Measurements from ENCODE around the gene WBP2. TPM values are rescaled to one million over a fixed set of nuclear protein-coding genes. Genes with fewer than 3 reads are reported as not detected.
A peak's percentile ranks its signal among the peaks of the same experiment; 100 is the strongest.
"Not testable (repeated sequence)": the region's sequence is repeated elsewhere in the genome, so short reads cannot be mapped to it uniquely, and the experiment has no call there.

WBP2 gene
- total RNA-seq, 2 experiments from 2014 or later = 29.9 to 117 TPM

- Histone ChIP-seq H3K4me2 (ENCODE audit: low read length) (no peak overlapping the region), H3K9me3 (ENCODE audit: low read length) (no peaks in the 10 kb centered on the region), H3K79me2 (ENCODE audit: insufficient read depth, low read depth, low read length) (no peaks in the 10 kb centered on the region; the same call in 1 of the 2 replicates), H3K4me1 (ENCODE audit: insufficient read depth, low read length, poor library complexity, severe bottlenecking) (peaks cover 40% of the 10 kb centered on the region), H2AFZ (ENCODE audit: low read length) (no peak overlapping the region; the same call in 1 of the 2 replicates), H3K27ac (ENCODE audit: low read depth, low read length, poor library complexity, severe bottlenecking) (no peak overlapping the region), H4K20me1 (ENCODE audit: insufficient read depth, low read length) (no peaks in the 10 kb centered on the region), H3K4me3 (ENCODE audit: low read depth, low read length, poor library complexity, severe bottlenecking) (no peak overlapping the region), H3K9me2 (ENCODE audit: insufficient read depth, low read length) (no peaks in the 10 kb centered on the region), H3K36me3 (ENCODE audit: insufficient read depth, low read length) (no peaks in the 10 kb centered on the region)
- intact Hi-C loops (cut with micrococcal nuclease; ENCODE audit: unreplicated experiment) = no loop called here
- CTCF ChIA-PET (ENCODE audit: unreplicated experiment) = interaction anchor here (1.4 kb wide), 1 partner anchor 14 kb away, joined by 4 read pairs; no protein-coding TSS in a partner anchor
- DNase-seq (ENCODE audit: low spot score) = no peak
- no peak for TF ChIP-seq EZH2phosphoT487 (IDR thresholded peaks at IDR 0.05; ENCODE audit: borderline replicate concordance, low read depth, low read length)
- TF ChIP-seq, protein P1, sequence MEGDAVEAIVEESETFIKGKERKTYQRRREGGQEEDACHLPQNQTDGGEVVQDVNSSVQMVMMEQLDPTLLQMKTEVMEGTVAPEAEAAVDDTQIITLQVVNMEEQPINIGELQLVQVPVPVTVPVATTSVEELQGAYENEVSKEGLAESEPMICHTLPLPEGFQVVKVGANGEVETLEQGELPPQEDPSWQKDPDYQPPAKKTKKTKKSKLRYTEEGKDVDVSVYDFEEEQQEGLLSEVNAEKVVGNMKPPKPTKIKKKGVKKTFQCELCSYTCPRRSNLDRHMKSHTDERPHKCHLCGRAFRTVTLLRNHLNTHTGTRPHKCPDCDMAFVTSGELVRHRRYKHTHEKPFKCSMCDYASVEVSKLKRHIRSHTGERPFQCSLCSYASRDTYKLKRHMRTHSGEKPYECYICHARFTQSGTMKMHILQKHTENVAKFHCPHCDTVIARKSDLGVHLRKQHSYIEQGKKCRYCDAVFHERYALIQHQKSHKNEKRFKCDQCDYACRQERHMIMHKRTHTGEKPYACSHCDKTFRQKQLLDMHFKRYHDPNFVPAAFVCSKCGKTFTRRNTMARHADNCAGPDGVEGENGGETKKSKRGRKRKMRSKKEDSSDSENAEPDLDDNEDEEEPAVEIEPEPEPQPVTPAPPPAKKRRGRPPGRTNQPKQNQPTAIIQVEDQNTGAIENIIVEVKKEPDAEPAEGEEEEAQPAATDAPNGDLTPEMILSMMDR (conservative IDR thresholded peaks at IDR 0.05; ENCODE audit: low read length) = no peak
- no TSS peak for BruUV-seq (replicated peaks)
- POLR2A ChIA-PET = no interaction called here
Measured at GRCh38 chr17:75861927-75862317, 6.8 kb upstream of the WBP2 start.

- CTCF ChIA-PET (ENCODE audit: unreplicated experiment) = interaction anchor here (0.6 to 1.2 kb wide), 3 partner anchors 16 to 806 kb away, joined by 4 to 17 read pairs (median 4); no protein-coding TSS in a partner anchor
Measured at GRCh38 chr17:75859358-75859757, 4.2 kb upstream of the WBP2 start.

GRCh38 chr17:75856062-75856756 is 1.1 kb upstream of the WBP2 start:
- ChIA-PET CTCF (ENCODE audit: unreplicated experiment) (interaction anchor here (0.5 to 2.4 kb wide), 7 partner anchors 10 to 876 kb away, joined by 3 to 10 read pairs (median 4); partner anchors contain the start of gene TRIM65), POLR2A (interaction anchor here (0.6 to 2.6 kb wide), 10 partner anchors 8 to 103 kb away, joined by 3 to 28 read pairs (median 4); partner anchors contain the start of genes MRPL38 and UNK)
- Histone ChIP-seq H4K20me1 (ENCODE audit: insufficient read depth, low read length) (peaks cover 4% of the 10 kb centered on the region; the same call in 1 of the 2 replicates), H3K36me3 (ENCODE audit: insufficient read depth, low read length) (peaks cover 3% of the 10 kb centered on the region; the same call in 1 of the 2 replicates), H3K4me3 (ENCODE audit: low read depth, low read length, poor library complexity, severe bottlenecking) (peak overlapping the region; percentile 78), H2AFZ (ENCODE audit: low read length) (peak overlapping the region; percentile 53; the same call in 1 of the 2 replicates), H3K4me2 (ENCODE audit: low read length) (peak overlapping the region; percentile 82), H3K4me1 (ENCODE audit: insufficient read depth, low read length, poor library complexity, severe bottlenecking) (peaks cover 33% of the 10 kb centered on the region), H3K27ac (ENCODE audit: low read depth, low read length, poor library complexity, severe bottlenecking) (peak overlapping the region; percentile 78), H3K9me3 (ENCODE audit: low read length) (no peaks in the 10 kb centered on the region), H3K9me2 (ENCODE audit: insufficient read depth, low read length) (no peaks in the 10 kb centered on the region), H3K79me2 (ENCODE audit: insufficient read depth, low read depth, low read length) (peaks cover 17% of the 10 kb centered on the region; the same call in 1 of the 2 replicates)
- no peak for TF ChIP-seq EZH2phosphoT487 (IDR thresholded peaks at IDR 0.05; ENCODE audit: borderline replicate concordance, low read depth, low read length)
- TF ChIP-seq, protein P1 (conservative IDR thresholded peaks at IDR 0.05; ENCODE audit: low read length) = 0 out of 2 replicates have a peak, but pooled peaks have one; percentile 57
- peak; percentile 66 for DNase-seq (ENCODE audit: low spot score)
- intact Hi-C loops (cut with micrococcal nuclease; ENCODE audit: unreplicated experiment) = loop anchor here (5.0 kb wide), 3 partner anchors 151 to 216 kb away; partner anchors contain the start of genes GALR2, RECQL5, SAP30BP and SRP68
- TSS peak; percentile 92 for BruUV-seq (replicated peaks)

More at GRCh38 chr17:75859358-75859757, 4.2 kb upstream of the WBP2 start:
- H3K4me3 ChIP-seq (ENCODE audit: low read depth, low read length, poor library complexity, severe bottlenecking); BruUV-seq (replicated peaks); H3K9me3 ChIP-seq (ENCODE audit: low read length); H2AFZ ChIP-seq (ENCODE audit: low read length); H3K4me2 ChIP-seq (ENCODE audit: low read length); H4K20me1 ChIP-seq (ENCODE audit: insufficient read depth, low read length); DNase-seq (ENCODE audit: low spot score); H3K36me3 ChIP-seq (ENCODE audit: insufficient read depth, low read length); H3K9me2 ChIP-seq (ENCODE audit: insufficient read depth, low read length): not testable (repeated sequence)
- intact Hi-C loops (cut with micrococcal nuclease; ENCODE audit: unreplicated experiment) = loop anchor here (5.0 kb wide), 3 partner anchors 148 to 213 kb away; partner anchors contain the start of genes GALR2, RECQL5, SAP30BP and SRP68
- POLR2A ChIA-PET = interaction anchor here (0.5 to 1.6 kb wide), 13 partner anchors 8 to 421 kb away, joined by 3 to 11 read pairs (median 4); a partner anchor contains a TSS
- peak overlapping the region; percentile 84 for H3K27ac ChIP-seq (ENCODE audit: low read depth, low read length, poor library complexity, severe bottlenecking)
- peaks cover 36% of the 10 kb centered on the region for H3K4me1 ChIP-seq (ENCODE audit: insufficient read depth, low read length, poor library complexity, severe bottlenecking)
- H3K79me2 ChIP-seq (ENCODE audit: insufficient read depth, low read depth, low read length) = peaks cover 13% of the 10 kb centered on the region; the same call in 1 of the 2 replicates

All from OCI-LY7 (cell line).